HepG2 (cell line): Measurements from ENCODE around the gene PPIL3. TPM values are rescaled to one million over a fixed set of nuclear protein-coding genes. Genes with fewer than 3 reads are reported as not detected.

Experiments
- CCDC6 ChIP-seq: sonication (generic); formaldehyde crosslinking; IDR thresholded peaks from 2 replicates; pipeline ENCODE4 v1.8.1; 2022; ENCODE audit warnings: mild to moderate bottlenecking, missing genetic modification reagents, moderate library complexity
- CENPBD1 ChIP-seq: sonication (generic); formaldehyde crosslinking; IDR thresholded peaks from 2 replicates; pipeline ENCODE4 v1.8.0; 2022; ENCODE audit warnings: missing genetic modification reagents, low read depth, mild to moderate bottlenecking, borderline replicate concordance
- E2F1 ChIP-seq: sonication (generic); formaldehyde crosslinking; IDR thresholded peaks from 2 replicates; pipeline ENCODE4 v1.5.0; 2020; ENCODE audit warnings: missing genetic modification reagents
- EEA1 ChIP-seq: sonication (generic); formaldehyde crosslinking; IDR thresholded peaks from 2 replicates; pipeline ENCODE4 v1.5.1; 2020; ENCODE audit warnings: mild to moderate bottlenecking, missing genetic modification reagents, borderline replicate concordance
- GZF1 ChIP-seq: sonication (generic); formaldehyde crosslinking; IDR thresholded peaks from 2 replicates; pipeline ENCODE4 v1.5.1; 2020; ENCODE audit warnings: mild to moderate bottlenecking, missing genetic modification reagents
- NFE2L2 ChIP-seq: fragments of 150-350 bp; IDR thresholded peaks from 2 replicates; pipeline ENCODE4 v1.6.1; 2014; ENCODE audit warnings: low read length
- ONECUT2 ChIP-seq: sonication (generic); formaldehyde crosslinking; IDR thresholded peaks from 2 replicates; pipeline ENCODE4 v1.4.0; 2020; ENCODE audit warnings: missing genetic modification reagents
- PRDM10 ChIP-seq: sonication (generic); formaldehyde crosslinking; IDR thresholded peaks from 2 replicates; pipeline ENCODE4 v1.4.0; 2020; ENCODE audit warnings: low read depth, missing genetic modification reagents
- SMAD1 ChIP-seq: sonication (generic); formaldehyde crosslinking; IDR thresholded peaks from 2 replicates; pipeline ENCODE4 v1.4.0; 2020; ENCODE audit warnings: missing genetic modification reagents, low read depth, mild to moderate bottlenecking, borderline replicate concordance
- SMC3 ChIP-seq: IDR thresholded peaks from 2 replicates; pipeline ENCODE4 v1.6.1; 2011; ENCODE audit warnings: low read length, improper control_type of control experiment
- TERF1 ChIP-seq: sonication (generic); formaldehyde crosslinking; IDR thresholded peaks from 2 replicates; pipeline ENCODE4 v1.8.0; 2022; ENCODE audit warnings: mild to moderate bottlenecking, missing genetic modification reagents, moderate library complexity
- YEATS4 ChIP-seq: sonication (generic); formaldehyde crosslinking; IDR thresholded peaks from 2 replicates; pipeline ENCODE4 v1.4.0; 2020; ENCODE audit warnings: missing genetic modification reagents, borderline replicate concordance
- ZGPAT ChIP-seq: IDR thresholded peaks from 2 replicates; pipeline ENCODE4 v1.6.1; 2016; ENCODE audit warnings: mild to moderate bottlenecking
- ZKSCAN1 ChIP-seq: fragments of 150-350 bp; IDR thresholded peaks from 2 replicates; pipeline ENCODE4 v1.6.1; 2014; ENCODE audit warnings: low read length
- ZNF333 ChIP-seq: sonication (generic); formaldehyde crosslinking; IDR thresholded peaks from 2 replicates; pipeline ENCODE4 v1.4.0; 2020; ENCODE audit warnings: mild to moderate bottlenecking, missing genetic modification reagents, borderline replicate concordance
- ZNF496 ChIP-seq: sonication (generic); formaldehyde crosslinking; IDR thresholded peaks from 2 replicates; pipeline ENCODE4 v1.8.1; 2023; ENCODE audit warnings: mild to moderate bottlenecking, moderate library complexity, missing genetic modification reagents; ENCODE audit not compliant: insufficient replicate concordance
- ZNF891 ChIP-seq: sonication (generic); formaldehyde crosslinking; IDR thresholded peaks from 2 replicates; pipeline ENCODE4 v1.5.0; 2020; ENCODE audit warnings: mild to moderate bottlenecking, missing genetic modification reagents
- ZUFSP ChIP-seq: sonication (generic); formaldehyde crosslinking; IDR thresholded peaks from 2 replicates; pipeline ENCODE4 v1.9.0; 2021; ENCODE audit warnings: missing genetic modification reagents, mild to moderate bottlenecking, borderline replicate concordance
- polyA plus RNA-seq, 8 experiments: library from polyadenylated mRNA; depleted of rRNA in 3 of 8; stranded (reverse) in 7 of 8; unstranded in 1 of 8; fragments of >200 nt; fragmentation: Illumina TruSeq in 4 of 8; extraction: Trizol in 4 of 8; gene quantifications; 2 replicates each; pipeline versions ENCODE4 v1.2.1 to v1.2.3, GENCODE V29; 2011 to 2016; ENCODE audit warnings: low read depth in 4 of 8, missing spikeins in 1 of 8, mixed read lengths in 1 of 8; ENCODE audit not compliant: insufficient read depth in 1 of 8
- total RNA-seq, 5 experiments: library from RNA; depleted of rRNA; stranded (reverse); fragments of >200 nt; fragmentation: Illumina TruSeq; extraction: Trizol; gene quantifications; 2 replicates each; pipeline ENCODE4 v1.2.3, GENCODE V29; 2016; ENCODE audit warnings: low read depth in 1 of 5

PPIL3 gene
- total and polyA plus RNA-seq, 2 of the 13 experiments (the other 11 are each of a cell fraction or from before 2014, with no cell fraction given) = 98.7 to 107 TPM

GRCh38 chr2:200864176-200865034 is 24.5 kb downstream of the PPIL3 start, which contains the start of gene CLK1 (continued):
- TF ChIP-seq PRDM10 (CRISPR knock-in tag) (0 out of 2 replicates have a peak, but pooled peaks have one; percentile 61), ONECUT2 (peak; percentile 58), ZGPAT (peak; percentile 99), E2F1 (CRISPR knock-in tag) (peak; percentile 88), ZNF333 (peak; percentile 75), YEATS4 (CRISPR knock-in tag) (peak; percentile 100), ZKSCAN1 (no peak), ZNF496 (CRISPR knock-in tag) (no peak), GZF1 (CRISPR knock-in tag) (peak; percentile 69), CENPBD1 (CRISPR knock-in tag) (no peak; the same call in 1 of the 2 replicates), ZNF891 (peak; percentile 96), SMC3 (no peak), EEA1 (CRISPR knock-in tag) (peak; percentile 98), NFE2L2 (no peak), TERF1 (CRISPR knock-in tag) (0 out of 2 replicates have a peak, but pooled peaks have one; percentile 54), CCDC6 (CRISPR knock-in tag) (peak; percentile 90; the same call in 1 of the 2 replicates), SMAD1 (CRISPR knock-in tag) (peak; percentile 84; the same call in 1 of the 2 replicates), ZUFSP (peak; percentile 70; the same call in 1 of the 2 replicates)
